B cell (primary cell): Measurements from ENCODE around the gene ANKRA2. TPM values are rescaled to one million over a fixed set of nuclear protein-coding genes. Genes with fewer than 3 reads are reported as not detected.

Experiments
- ATAC-seq: fragments of 200-7000 bp; cut with Tn5 transposase; one replicate; pipeline ENCODE4 v1.10.0; 2021; ENCODE audit warnings: low read depth, mild to moderate bottlenecking, moderate number of reproducible peaks, moderate library complexity
- CTCF ChIA-PET: fragments of 350-600 bp; sonication (Branson Sonifier 250); formaldehyde crosslinking; loops from one replicate; lab custom pipeline; 2021; ENCODE audit warnings: antibody characterized with exemption, inconsistent platforms; lab: Charles Lee
- POLR2A ChIA-PET: fragments of 350-600 bp; sonication (Branson Sonifier 250); formaldehyde crosslinking; loops from one replicate; lab custom pipeline; 2021; ENCODE audit warnings: antibody characterized with exemption; lab: Charles Lee
- DNase-seq: peaks from one replicate; pipeline ENCODE4 v3.0.0; 2013
- H2AFZ ChIP-seq: 2 replicates; pipeline ENCODE4 v1.6.1; 2012; ENCODE audit warnings: mild to moderate bottlenecking, low read depth, low read length; ENCODE audit not compliant: insufficient read depth, poor library complexity, severe bottlenecking
- H3K27ac ChIP-seq, 2 donors: 1 replicate in 1 of 2; 2 replicates in 1 of 2; pipeline ENCODE4 v1.5.1; 2012 to 2013; ENCODE audit warnings: low read length in 2 of 2, mild to moderate bottlenecking in 2 of 2, moderate library complexity in 1 of 2
- H3K27me3 ChIP-seq, 4 experiments: fragments of 200-600 bp in 1 of 4; sonication (generic) in 1 of 4; replicated peaks in 1 of 4; 1 replicate in 2 of 4; 2 replicates in 2 of 4; pipeline versions ENCODE4 v1.6.1 to v1.7.0; 2013 to 2016; ENCODE audit warnings: low read length in 3 of 4, mild to moderate bottlenecking in 2 of 4, mixed read lengths in 1 of 4, moderate library complexity in 1 of 4; ENCODE audit not compliant: insufficient read depth in 4 of 4, control insufficient read depth in 3 of 4; ENCODE audit errors: control extremely low read depth in 1 of 4
- H3K36me3 ChIP-seq, 2 experiments: replicated peaks in 1 of 2; 1 replicate in 1 of 2; 2 replicates in 1 of 2; pipeline versions ENCODE4 v1.6.1 to v1.7.1; 2013; ENCODE audit warnings: low read length in 1 of 2; ENCODE audit not compliant: insufficient read depth in 2 of 2, control insufficient read depth in 1 of 2; ENCODE audit errors: control extremely low read depth in 1 of 2, extremely low read depth in 1 of 2
- H3K4me1 ChIP-seq, 2 donors: fragments of 200-600 bp in 1 of 2; sonication (generic) in 1 of 2; 1 replicate in 1 of 2; 2 replicates in 1 of 2; pipeline versions ENCODE4 v1.5.1 to v1.6.1; 2013 to 2017; ENCODE audit warnings: low read length in 2 of 2; ENCODE audit not compliant: control insufficient read depth in 2 of 2, insufficient read depth in 2 of 2
- H3K4me2 ChIP-seq: replicated peaks from 2 replicates; pipeline ENCODE3; 2012; ENCODE audit warnings: mild to moderate bottlenecking, low read depth, low read length; ENCODE audit not compliant: poor library complexity, severe bottlenecking
- H3K4me3 ChIP-seq, 5 experiments: fragments of 200-600 bp in 1 of 5; sonication (generic) in 1 of 5; 1 replicate in 3 of 5; 2 replicates in 2 of 5; pipeline versions ENCODE4 v1.5.1 to v1.7.0; 2011 to 2016; ENCODE audit warnings: low read length in 4 of 5, mild to moderate bottlenecking in 4 of 5, low read depth in 2 of 5, control low read depth in 1 of 5, moderate library complexity in 1 of 5; ENCODE audit not compliant: insufficient read depth in 1 of 5; ENCODE audit errors: control extremely low read depth in 1 of 5, extremely low read depth in 1 of 5
- H3K79me2 ChIP-seq: fragments of 200-600 bp; sonication (generic); one replicate; pipeline ENCODE4 v1.6.0; 2016; ENCODE audit warnings: low read length; ENCODE audit not compliant: control insufficient read depth, insufficient read depth
- H3K9ac ChIP-seq: fragments of 200-600 bp; sonication (generic); 2 replicates; pipeline ENCODE4 v1.6.1; 2017; ENCODE audit warnings: mild to moderate bottlenecking, low read length, moderate library complexity
- H3K9me3 ChIP-seq, 3 donors: one replicate each; pipeline versions ENCODE4 v1.6.1 to v1.7.1; 2013; ENCODE audit warnings: low read length in 2 of 3; ENCODE audit not compliant: control insufficient read depth in 2 of 3, insufficient read depth in 1 of 3; ENCODE audit errors: control extremely low read depth in 1 of 3
- H4K20me1 ChIP-seq: 2 replicates; pipeline ENCODE4 v1.6.0; 2012; ENCODE audit warnings: mild to moderate bottlenecking, low read length; ENCODE audit not compliant: insufficient read depth, control insufficient read depth, poor library complexity, severe bottlenecking
- H3K27ac Mint-ChIP-seq: one replicate; pipeline ENCODE4 v1.8.0; 2021; ENCODE audit warnings: mixed read lengths
- H3K27me3 Mint-ChIP-seq: one replicate; pipeline ENCODE4 v1.8.0; 2021; ENCODE audit warnings: mixed read lengths
- H3K4me1 Mint-ChIP-seq: one replicate; pipeline ENCODE4 v1.8.0; 2021; ENCODE audit warnings: mixed read lengths
- H3K4me3 Mint-ChIP-seq: one replicate; pipeline ENCODE4 v1.8.0; 2021; ENCODE audit warnings: mixed read lengths
- H3K9me3 Mint-ChIP-seq: one replicate; pipeline ENCODE4 v1.8.0; 2022; ENCODE audit warnings: mixed read lengths; ENCODE audit not compliant: insufficient read depth
- EZH2 ChIP-seq: IDR thresholded peaks from 2 replicates; pipeline ENCODE4 v1.6.1; 2012; ENCODE audit warnings: borderline replicate concordance, low read depth, mild to moderate bottlenecking, moderate library complexity, low read length; ENCODE audit not compliant: insufficient read depth, poor library complexity, severe bottlenecking
- WGBS: methylation state at CpG from one replicate; pipeline ENCODE4 v1.1.5; 2013; ENCODE audit warnings: missing lambda C conversion rate; ENCODE audit not compliant: insufficient coverage; 5-methylcytosine and 5-hydroxymethylcytosine counted together
- intact Hi-C: fragments of 100-400 bp; cut with micrococcal nuclease; formaldehyde crosslinking; loops from one replicate; pipeline ENCODE4 v1.10.0; 2022
- polyA plus RNA-seq: library from polyadenylated mRNA; depleted of rRNA; stranded (reverse); fragments of >200 nt; gene quantifications from 2 replicates; pipeline ENCODE4 v1.2.3, GENCODE V29; 2012
- total RNA-seq, 2 donors: library from RNA; stranded (reverse); fragments of 120-200 nt in 1 of 2; gene quantifications; 1 replicate in 1 of 2; 2 replicates in 1 of 2; pipeline versions ENCODE4 v1.2.3 to v1.2.4, GENCODE V29; 2013 to 2022
- TF ChIP-seq, protein P1 (sequence below): fragments of 200-600 bp; IDR thresholded peaks from one replicate; pipeline ENCODE4 v1.8.0; 2022; ENCODE audit warnings: antibody characterized with exemption, mild to moderate bottlenecking

ANKRA2 gene
- total and polyA plus RNA-seq, 2 donors (not counting 1 experiment from before 2014, with no cell fraction given), result 24.1 to 47.9 TPM

DNA sequence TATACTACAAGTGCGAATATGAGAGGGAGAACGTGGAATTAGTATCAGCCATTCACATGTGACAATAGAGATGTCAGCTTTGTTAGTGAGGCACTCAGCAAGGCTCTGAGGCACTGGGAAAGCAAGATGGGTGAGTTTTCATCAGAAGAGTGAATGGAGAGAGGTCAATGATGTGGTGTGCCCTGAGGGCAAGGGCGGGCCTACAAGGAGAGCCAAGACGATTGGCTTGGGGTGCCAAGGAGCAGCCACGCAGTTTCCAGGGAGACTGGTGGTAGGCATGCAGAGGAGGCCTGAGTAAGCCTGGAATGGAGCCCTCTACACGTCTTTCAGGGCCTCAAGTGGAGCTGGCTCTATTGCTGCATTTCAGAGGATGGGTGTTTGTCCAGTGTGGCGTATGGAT lies 42.5 kb downstream of the ANKRA2 start:
- intact Hi-C loops, result no loop called here
- H3K4me2 ChIP-seq, result no peak overlapping the region
- no peak for ATAC-seq
- 93% methylated on average over 4 of the region's 7 CpGs for WGBS
- no peaks in the 10 kb centered on the region for H4K20me1 ChIP-seq
- H3K27me3 Mint-ChIP-seq, result peaks cover 4% of the 10 kb centered on the region
- no peak for DNase-seq
- H3K27ac Mint-ChIP-seq, result no peak overlapping the region
- no peak overlapping the region for H2AFZ ChIP-seq
- no peak overlapping the region for H3K9ac ChIP-seq
- H3K4me3 ChIP-seq, result no peak overlapping the region
- TF ChIP-seq, protein P1, sequence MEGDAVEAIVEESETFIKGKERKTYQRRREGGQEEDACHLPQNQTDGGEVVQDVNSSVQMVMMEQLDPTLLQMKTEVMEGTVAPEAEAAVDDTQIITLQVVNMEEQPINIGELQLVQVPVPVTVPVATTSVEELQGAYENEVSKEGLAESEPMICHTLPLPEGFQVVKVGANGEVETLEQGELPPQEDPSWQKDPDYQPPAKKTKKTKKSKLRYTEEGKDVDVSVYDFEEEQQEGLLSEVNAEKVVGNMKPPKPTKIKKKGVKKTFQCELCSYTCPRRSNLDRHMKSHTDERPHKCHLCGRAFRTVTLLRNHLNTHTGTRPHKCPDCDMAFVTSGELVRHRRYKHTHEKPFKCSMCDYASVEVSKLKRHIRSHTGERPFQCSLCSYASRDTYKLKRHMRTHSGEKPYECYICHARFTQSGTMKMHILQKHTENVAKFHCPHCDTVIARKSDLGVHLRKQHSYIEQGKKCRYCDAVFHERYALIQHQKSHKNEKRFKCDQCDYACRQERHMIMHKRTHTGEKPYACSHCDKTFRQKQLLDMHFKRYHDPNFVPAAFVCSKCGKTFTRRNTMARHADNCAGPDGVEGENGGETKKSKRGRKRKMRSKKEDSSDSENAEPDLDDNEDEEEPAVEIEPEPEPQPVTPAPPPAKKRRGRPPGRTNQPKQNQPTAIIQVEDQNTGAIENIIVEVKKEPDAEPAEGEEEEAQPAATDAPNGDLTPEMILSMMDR, result no peak
- no peak for TF ChIP-seq EZH2
- no peak overlapping the region for H3K27ac ChIP-seq
- H3K79me2 ChIP-seq, result no peaks in the 10 kb centered on the region
- no peaks in the 10 kb centered on the region for H3K27me3 ChIP-seq
- H3K36me3 ChIP-seq, result no peaks in the 10 kb centered on the region
- peaks cover 0 to 4% of the 10 kb centered on the region in 2 donors for H3K4me1 ChIP-seq
- ChIA-PET POLR2A (no interaction called here), CTCF (interaction anchor here (0.7 to 7.1 kb wide), 3 partner anchors 13 to 332 kb away, joined by 3 to 103 read pairs (median 39); no protein-coding TSS in a partner anchor)
- no peak overlapping the region for H3K4me3 Mint-ChIP-seq
- no peaks in the 10 kb centered on the region for H3K9me3 ChIP-seq
- H3K4me1 Mint-ChIP-seq, result peaks cover 7% of the 10 kb centered on the region
- H3K9me3 Mint-ChIP-seq, result no peaks in the 10 kb centered on the region

DNA sequence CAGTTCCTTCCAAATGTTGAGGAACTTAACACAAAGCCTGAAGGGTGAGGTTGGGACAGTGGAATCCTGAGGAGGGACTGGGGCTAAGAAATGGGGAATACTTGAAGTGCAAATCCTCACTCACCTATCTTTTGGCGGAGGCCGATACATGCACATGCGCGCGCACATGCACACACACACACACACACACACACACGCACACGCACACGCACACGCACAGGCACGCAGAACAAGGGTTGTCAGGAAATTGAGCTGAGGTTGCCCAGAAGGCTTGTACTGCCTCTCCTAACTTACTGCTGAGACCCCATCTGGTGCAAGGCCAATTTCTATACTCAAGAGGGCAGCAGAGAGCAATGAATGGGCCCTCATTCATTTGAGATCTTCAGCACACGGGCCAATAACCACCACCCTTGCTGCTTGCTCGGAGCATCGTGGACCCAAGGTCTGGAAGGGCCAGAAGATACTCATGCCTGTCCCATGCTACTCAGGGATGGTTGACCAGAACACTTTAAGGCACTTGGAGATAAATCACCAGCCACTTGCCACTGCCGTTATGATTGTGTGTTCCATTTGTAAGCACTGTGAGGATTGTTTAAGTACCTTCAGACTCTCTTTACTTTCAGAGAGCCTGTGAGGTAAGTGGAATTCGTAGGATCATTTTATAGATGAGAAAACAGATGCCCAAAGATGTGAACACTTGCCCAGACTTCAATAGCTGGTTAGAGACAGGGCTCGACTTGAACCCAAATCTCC lies 45.7 kb downstream of the ANKRA2 start:
- POLR2A ChIA-PET, result no interaction called here
- no peaks in the 10 kb centered on the region for H3K27me3 Mint-ChIP-seq
- Histone ChIP-seq H3K9me3 (no peaks in the 10 kb centered on the region), H3K4me3 (no peak overlapping the region), H3K9ac (no peak overlapping the region), H2AFZ (peak overlapping the region; percentile 32), H3K4me2 (peak overlapping the region; percentile 25), H4K20me1 (no peaks in the 10 kb centered on the region), H3K27me3 (no peaks in the 10 kb centered on the region), H3K36me3 (no peaks in the 10 kb centered on the region), H3K27ac (no peak overlapping the region), H3K79me2 (no peaks in the 10 kb centered on the region), H3K4me1 (peaks cover 0 to 4% of the 10 kb centered on the region in 2 donors)
- H3K27ac Mint-ChIP-seq, result no peak overlapping the region
- ATAC-seq, result peak; percentile 95
- H3K9me3 Mint-ChIP-seq, result no peaks in the 10 kb centered on the region
- CTCF ChIA-PET, result interaction anchor here (1.0 to 7.1 kb wide), 6 partner anchors 10 to 47 kb away, joined by 3 to 103 read pairs (median 7); no protein-coding TSS in a partner anchor
- peak; percentile 81 for DNase-seq
- no peak for TF ChIP-seq EZH2
- TF ChIP-seq, protein P1, result peak; percentile 78
- peaks cover 7% of the 10 kb centered on the region for H3K4me1 Mint-ChIP-seq
- peak overlapping the region; percentile 20 for H3K4me3 Mint-ChIP-seq
- WGBS, result 11% methylated on average over 14 of the region's 16 CpGs
- intact Hi-C loops, result loop anchor here (1.0 kb wide), 2 partner anchors 18 to 21 kb away; partner anchors contain the start of gene BTF3
